CD4-positive, alpha-beta T cell (primary cell): ENCODE measurements around the gene BCL11B. TPM values are rescaled to one million over a fixed set of nuclear protein-coding genes. Genes with fewer than 3 reads are reported as not detected.
A peak's percentile ranks its signal among the peaks of the same experiment; 100 is the strongest.

ENCODE experiments used
- ATAC-seq: fragments of 200-7000 bp; cut with Tn5 transposase; one replicate; pipeline ENCODE4 v1.10.0; 2022; ENCODE audit warnings: mild to moderate bottlenecking; ENCODE audit not compliant: poor library complexity
- CTCF ChIA-PET: fragments of 350-600 bp; sonication (Branson Sonifier 250); formaldehyde crosslinking; loops from one replicate; lab custom pipeline; 2021; ENCODE audit warnings: antibody characterized with exemption, inconsistent platforms; lab: Charles Lee
- POLR2A ChIA-PET: fragments of 350-600 bp; sonication (Branson Sonifier 250); formaldehyde crosslinking; loops from one replicate; lab custom pipeline; 2021; ENCODE audit warnings: antibody characterized with exemption, inconsistent platforms; lab: Charles Lee
- DNase-seq, 14 experiments: peaks; one replicate each; pipeline ENCODE4 v3.0.0-alpha.2; 2013 to 2020; ENCODE audit warnings: mixed read lengths in 2 of 14
- H3K27ac ChIP-seq, 2 donors: one replicate each; pipeline versions ENCODE4 v1.5.1 to v1.7.0; 2013; ENCODE audit warnings: low read length in 2 of 2, low read depth in 1 of 2, mild to moderate bottlenecking in 1 of 2
- H3K27me3 ChIP-seq, 2 experiments: 1 replicate in 1 of 2; 2 replicates in 1 of 2; pipeline versions ENCODE4 v1.6.1 to v1.7.0; 2013; ENCODE audit warnings: low read length in 2 of 2, control low read depth in 1 of 2, mild to moderate bottlenecking in 1 of 2, moderate library complexity in 1 of 2; ENCODE audit not compliant: insufficient read depth in 2 of 2, control insufficient read depth in 1 of 2
- H3K36me3 ChIP-seq: one replicate; pipeline ENCODE4 v1.6.1; 2013; ENCODE audit warnings: low read length, control low read depth; ENCODE audit not compliant: insufficient read depth
- H3K4me1 ChIP-seq: one replicate; pipeline ENCODE4 v1.6.1; 2013; ENCODE audit warnings: low read length, control low read depth; ENCODE audit not compliant: insufficient read depth
- H3K4me3 ChIP-seq: one replicate; pipeline ENCODE4 v1.5.1; 2013; ENCODE audit warnings: mild to moderate bottlenecking, low read length, moderate library complexity
- H3K9me3 ChIP-seq, 2 experiments: 1 replicate in 1 of 2; 2 replicates in 1 of 2; pipeline versions ENCODE4 v1.6.1 to v1.7.0; 2013; ENCODE audit warnings: low read length in 2 of 2, mild to moderate bottlenecking in 2 of 2, control low read depth in 1 of 2, moderate library complexity in 1 of 2; ENCODE audit not compliant: control insufficient read depth in 1 of 2, insufficient read depth in 1 of 2
- H3K27ac Mint-ChIP-seq: one replicate; pipeline ENCODE4 v1.8.0; 2020; ENCODE audit warnings: mixed read lengths
- H3K27me3 Mint-ChIP-seq: one replicate; pipeline ENCODE4 v1.8.0; 2021; ENCODE audit warnings: mixed read lengths
- H3K36me3 Mint-ChIP-seq: one replicate; pipeline ENCODE4 v1.8.0; 2021; ENCODE audit warnings: low read depth, mixed read lengths
- H3K4me1 Mint-ChIP-seq: one replicate; pipeline ENCODE4 v1.8.0; 2021; ENCODE audit warnings: low read depth, mixed read lengths
- H3K4me3 Mint-ChIP-seq: one replicate; pipeline ENCODE4 v1.8.0; 2020; ENCODE audit warnings: mild to moderate bottlenecking, mixed read lengths
- H3K9me3 Mint-ChIP-seq: one replicate; pipeline ENCODE4 v1.8.0; 2020; ENCODE audit warnings: mixed read lengths
- CTCF ChIP-seq: fragments of 200-600 bp; IDR thresholded peaks from one replicate; pipeline ENCODE4 v1.8.0; 2022; ENCODE audit warnings: antibody characterized with exemption, mild to moderate bottlenecking
- intact Hi-C, 2 experiments: fragments of 100-400 bp; cut with DNase I in 1 of 2; cut with micrococcal nuclease in 1 of 2; formaldehyde crosslinking; loops; one replicate each; pipeline versions ENCODE4 v1.15.1 to v1.9.0; 2023 to 2025; cut with DNase I, micrococcal nuclease
- total RNA-seq, 174 experiments: library from RNA in 2 of 174; stranded (reverse) in 2 of 174; gene quantifications; one replicate each; pipeline ENCODE4 v1.2.3 and lab custom pipeline; 2021 to 2026

The BCL11B gene
- total RNA-seq, 2 experiments from 2014 or later = 244 to 254 TPM

- peaks cover 99% of the 10 kb centered on the region for H3K4me1 ChIP-seq
- peak overlapping the region; percentile 94 for H3K4me3 Mint-ChIP-seq
- DNase-seq = peak in 11 of 14 experiments; percentile 61 to 89 (median 82)
- no peaks in the 10 kb centered on the region for H3K9me3 ChIP-seq
- ChIA-PET POLR2A (interaction anchor here (0.7 to 83.0 kb wide), 7 partner anchors 9 to 1062 kb away, joined by 3 to 4389 read pairs (median 5); partner anchors contain the start of gene BCL11B), CTCF (interaction anchor here (0.6 to 14.7 kb wide), 7 partner anchors 18 to 1226 kb away, joined by 3 to 179 read pairs (median 4); partner anchors contain the start of gene BCL11B)
- H3K27me3 Mint-ChIP-seq = no peaks in the 10 kb centered on the region
- H3K4me3 ChIP-seq = peak overlapping the region; percentile 43
- peaks cover 62% of the 10 kb centered on the region for H3K36me3 ChIP-seq
- peak; percentile 51 for ATAC-seq
- H3K27ac Mint-ChIP-seq = peak overlapping the region; percentile 95
- no peaks in the 10 kb centered on the region for H3K9me3 Mint-ChIP-seq
- H3K4me1 Mint-ChIP-seq = peaks cover 96% of the 10 kb centered on the region
- H3K36me3 Mint-ChIP-seq = peaks cover 90% of the 10 kb centered on the region
- intact Hi-C loops = loop anchor here in 1 of 2 experiments (1.0 to 5.0 kb wide), 4 partner anchors 8 to 683 kb away; no protein-coding TSS in a partner anchor
- H3K27ac ChIP-seq = peak overlapping the region; percentile 95 to 97
- no peaks in the 10 kb centered on the region for H3K27me3 ChIP-seq
- no peak for TF ChIP-seq CTCF
Observed at GRCh38 chr14:99234961-99235571, 36.9 kb downstream of the BCL11B start.

- peak overlapping the region; percentile 43 for H3K4me3 ChIP-seq
- peak overlapping the region; percentile 94 for H3K4me3 Mint-ChIP-seq
- peaks cover 65% of the 10 kb centered on the region for H3K36me3 ChIP-seq
- ChIA-PET POLR2A (interaction anchor here (1.0 to 83.0 kb wide), 6 partner anchors 9 to 1061 kb away, joined by 3 to 4389 read pairs (median 6); partner anchors contain the start of gene BCL11B), CTCF (interaction anchor here (1.1 to 14.7 kb wide), 6 partner anchors 8 to 46 kb away, joined by 3 to 179 read pairs (median 4); no protein-coding TSS in a partner anchor)
- H3K4me1 ChIP-seq = peaks cover 100% of the 10 kb centered on the region
- no peaks in the 10 kb centered on the region for H3K9me3 Mint-ChIP-seq
- peaks cover 90% of the 10 kb centered on the region for H3K36me3 Mint-ChIP-seq
- DNase-seq = peak in 3 of 14 experiments; percentile 42 to 62 (median 60)
- no peaks in the 10 kb centered on the region for H3K9me3 ChIP-seq
- no peak for ATAC-seq
- no peak for TF ChIP-seq CTCF
- H3K27ac Mint-ChIP-seq = peak overlapping the region; percentile 95
- peaks cover 96% of the 10 kb centered on the region for H3K4me1 Mint-ChIP-seq
- peak overlapping the region; percentile 95 to 97 for H3K27ac ChIP-seq
- H3K27me3 ChIP-seq = no peaks in the 10 kb centered on the region
- no peaks in the 10 kb centered on the region for H3K27me3 Mint-ChIP-seq
- intact Hi-C loops = loop anchor here in 1 of 2 experiments (5.0 kb wide), 2 partner anchors 33 to 42 kb away; no protein-coding TSS in a partner anchor
Observed at GRCh38 chr14:99234355-99234754, 37.6 kb downstream of the BCL11B start.

- peak in 3 of 14 experiments; percentile 36 to 56 (median 55) for DNase-seq
- H3K27me3 ChIP-seq = no peaks in the 10 kb centered on the region
- Mint-ChIP-seq H3K27me3 (no peaks in the 10 kb centered on the region), H3K36me3 (peaks cover 90% of the 10 kb centered on the region), H3K9me3 (no peaks in the 10 kb centered on the region), H3K4me3 (peak overlapping the region; percentile 94), H3K27ac (peak overlapping the region; percentile 95), H3K4me1 (peaks cover 96% of the 10 kb centered on the region)
- peak overlapping the region; percentile 43 for H3K4me3 ChIP-seq
- H3K36me3 ChIP-seq = peaks cover 65% of the 10 kb centered on the region
- H3K9me3 ChIP-seq = no peaks in the 10 kb centered on the region
- TF ChIP-seq CTCF = no peak
- CTCF ChIA-PET = interaction anchor here (1.1 to 14.7 kb wide), 6 partner anchors 9 to 45 kb away, joined by 3 to 179 read pairs (median 6); no protein-coding TSS in a partner anchor
- peaks cover 100% of the 10 kb centered on the region for H3K4me1 ChIP-seq
- H3K27ac ChIP-seq = peak overlapping the region; percentile 95 to 97
- intact Hi-C loops = loop anchor here in 1 of 2 experiments (5.0 kb wide), 2 partner anchors 34 to 41 kb away; no protein-coding TSS in a partner anchor
- ATAC-seq = no peak
- POLR2A ChIA-PET = interaction anchor here (1.2 to 83.0 kb wide), 6 partner anchors 10 to 1097 kb away, joined by 3 to 4389 read pairs (median 6); partner anchors contain the start of gene BCL11B
Observed at GRCh38 chr14:99233222-99234035, 38.6 kb downstream of the BCL11B start.
